Kidney (tissue), 14 donors: ENCODE measurements around the gene ANO4. TPM values are rescaled to one million over a fixed set of nuclear protein-coding genes. Genes with fewer than 3 reads are reported as not detected.

Source experiments
- DNase-seq, 5 donors: peaks; one replicate each; pipeline ENCODE4 v3.0.0-alpha.2; 2013 to 2020
- FAIRE-seq: peaks from 2 replicates; lab custom pipeline; 2012; peaks lifted over from hg19 to GRCh38; lab: Jason Lieb, UNC
- H3K27ac ChIP-seq, 2 donors: one replicate each; pipeline ENCODE4 v1.7.0; 2013; ENCODE audit warnings: low read depth in 2 of 2, low read length in 2 of 2, inconsistent platforms in 1 of 2
- H3K27me3 ChIP-seq: one replicate; pipeline ENCODE4 v1.7.1; 2013; ENCODE audit warnings: low read length, inconsistent platforms; ENCODE audit not compliant: control insufficient read depth, insufficient read depth
- H3K36me3 ChIP-seq, 3 donors: one replicate each; pipeline versions ENCODE4 v1.7.0 to v1.7.1; 2013; ENCODE audit warnings: low read length in 3 of 3, control low read depth in 1 of 3, inconsistent platforms in 1 of 3; ENCODE audit not compliant: insufficient read depth in 3 of 3, control insufficient read depth in 2 of 3
- H3K4me1 ChIP-seq, 3 donors: one replicate each; pipeline versions ENCODE4 v1.7.0 to v1.7.1; 2013; ENCODE audit warnings: low read length in 3 of 3, inconsistent platforms in 1 of 3, low read depth in 1 of 3; ENCODE audit not compliant: control insufficient read depth in 2 of 3, insufficient read depth in 2 of 3
- H3K4me3 ChIP-seq, 3 donors: one replicate each; pipeline versions ENCODE4 v1.7.0 to v1.8.1; 2013; ENCODE audit warnings: low read length in 3 of 3, control low read depth in 1 of 3, inconsistent platforms in 1 of 3
- H3K9ac ChIP-seq, 3 donors: one replicate each; pipeline versions ENCODE4 v1.7.0 to v1.7.1; 2013; ENCODE audit warnings: low read length in 3 of 3, control low read depth in 1 of 3, inconsistent platforms in 1 of 3
- H3K9me3 ChIP-seq, 3 donors: one replicate each; pipeline versions ENCODE4 v1.7.0 to v1.7.1; 2013; ENCODE audit warnings: low read length in 3 of 3, control low read depth in 1 of 3, inconsistent platforms in 1 of 3; ENCODE audit not compliant: control insufficient read depth in 2 of 3, insufficient read depth in 1 of 3
- CTCF ChIP-seq: IDR thresholded peaks from 3 replicates; pipeline ENCODE4 v1.5.1; 2012; ENCODE audit warnings: mild to moderate bottlenecking, moderate library complexity, borderline replicate concordance; ENCODE audit not compliant: insufficient read depth; ENCODE audit errors: extremely low read depth
- intact Hi-C: fragments of 100-400 bp; cut with DNase I; formaldehyde crosslinking; loops from one replicate; pipeline ENCODE4 v1.11.1; 2022
- polyA plus RNA-seq: library from polyadenylated mRNA; stranded (reverse); fragments of 350-450 nt; fragmentation: Illumina TruSeq; extraction: RNeasy Lipid Tissue Mini Kit (QIAGEN cat#74804); gene quantifications from one replicate; pipeline ENCODE4 v1.2.3, GENCODE V29; 2014; ENCODE audit warnings: low read depth, low replicate concordance; ENCODE audit not compliant: insufficient read depth
- total RNA-seq: library from RNA; stranded (reverse); fragmentation: NEBNext Ultra II Directional; extraction: Animal tissue kit (Norgen Biotek cat#: 25700); gene quantifications from one replicate; pipeline ENCODE4 v1.2.1, GENCODE V29; 2021
- donor health status: control.
- donor health status: control.
- donor health status: control.
- donor health status: control.
- donor health status: control.
- donor health status: DM: yes; HTN: yes; CAD: no.
- donor health status: Normal renal cell carcinoma (clear cell type).

The ANO4 gene
- total and polyA plus RNA-seq, 2 donors from 2014 or later = 0.82 to 2.9 TPM

- Histone ChIP-seq H3K9ac (no peak overlapping the region), H3K4me3 (no peak overlapping the region), H3K4me1 (no peaks in the 10 kb centered on the region), H3K27me3 (no peaks in the 10 kb centered on the region), H3K36me3 (no peaks in the 10 kb centered on the region), H3K27ac (no peak overlapping the region), H3K9me3 (no peaks in the 10 kb centered on the region)
- DNase-seq (no peak), FAIRE-seq (no peak)
- intact Hi-C loops = no loop called here
- no peak for TF ChIP-seq CTCF
Measured at GRCh38 chr12:100972121-100972520, 177.5 kb downstream of the ANO4 start.

- H3K9ac ChIP-seq = no peak overlapping the region
- TF ChIP-seq CTCF = no peak
- no peak for FAIRE-seq
- no peak overlapping the region for H3K4me3 ChIP-seq
- no peaks in the 10 kb centered on the region for H3K4me1 ChIP-seq
- H3K27ac ChIP-seq = no peak overlapping the region
- intact Hi-C loops = no loop called here
- no peak for DNase-seq
- H3K36me3 ChIP-seq = no peaks in the 10 kb centered on the region
- H3K27me3 ChIP-seq = no peaks in the 10 kb centered on the region
- no peaks in the 10 kb centered on the region for H3K9me3 ChIP-seq
Measured at GRCh38 chr12:100974341-100974740, 179.8 kb downstream of the ANO4 start.

- intact Hi-C loops = no loop called here
- Histone ChIP-seq H3K27ac (no peak overlapping the region), H3K4me3 (no peak overlapping the region), H3K27me3 (no peaks in the 10 kb centered on the region), H3K9me3 (no peaks in the 10 kb centered on the region), H3K36me3 (no peaks in the 10 kb centered on the region), H3K9ac (no peak overlapping the region), H3K4me1 (no peaks in the 10 kb centered on the region)
- no peak for DNase-seq
- no peak for FAIRE-seq
- no peak for TF ChIP-seq CTCF
Measured at GRCh38 chr12:100974747-100975146, 180.2 kb downstream of the ANO4 start.

- no peaks in the 10 kb centered on the region for H3K9me3 ChIP-seq
- H3K36me3 ChIP-seq = no peaks in the 10 kb centered on the region
- DNase-seq (no peak), FAIRE-seq (no peak)
- intact Hi-C loops = no loop called here
- no peak overlapping the region for H3K27ac ChIP-seq
- H3K27me3 ChIP-seq = no peaks in the 10 kb centered on the region
- no peak overlapping the region for H3K4me3 ChIP-seq
- H3K9ac ChIP-seq = no peak overlapping the region
- no peak for TF ChIP-seq CTCF
- no peaks in the 10 kb centered on the region for H3K4me1 ChIP-seq
Measured at GRCh38 chr12:100976735-100977134, 182.2 kb downstream of the ANO4 start.
